Loucy (cell line): ENCODE data around the gene IRF7.

ENCODE experiments used
- H2AFZ ChIP-seq: fragments of 200-600 bp; sonication (generic); 2 replicates; pipeline ENCODE4 v1.6.0; 2016; ENCODE audit warnings: antibody characterized with exemption, mild to moderate bottlenecking, low read length, moderate library complexity
- H3F3A ChIP-seq: fragments of 200-600 bp; 2 replicates; pipeline ENCODE4 v1.6.0; 2016; ENCODE audit warnings: antibody characterized with exemption, low read depth, mild to moderate bottlenecking
- H3K27me3 ChIP-seq: fragments of 200-600 bp; sonication (generic); 2 replicates; pipeline ENCODE4 v1.6.1; 2014; ENCODE audit warnings: low read length, mild to moderate bottlenecking; ENCODE audit not compliant: insufficient read depth, poor library complexity, severe bottlenecking
- H3K36me3 ChIP-seq: fragments of 200-600 bp; sonication (generic); 2 replicates; pipeline ENCODE4 v1.6.1; 2016; ENCODE audit warnings: low read length; ENCODE audit not compliant: insufficient read depth
- H3K4me1 ChIP-seq: fragments of 200-600 bp; sonication (generic); 2 replicates; pipeline ENCODE4 v1.5.1; 2014; ENCODE audit warnings: low read length, mild to moderate bottlenecking; ENCODE audit not compliant: insufficient read depth, poor library complexity, severe bottlenecking
- H3K4me2 ChIP-seq: fragments of 200-600 bp; sonication (generic); 2 replicates; pipeline ENCODE4 v1.6.0; 2014; ENCODE audit warnings: antibody characterized with exemption, low read length, low read depth, mild to moderate bottlenecking; ENCODE audit not compliant: poor library complexity, severe bottlenecking
- H3K4me3 ChIP-seq: fragments of 200-600 bp; sonication (generic); 2 replicates; pipeline ENCODE4 v1.5.1; 2014; ENCODE audit warnings: low read length, mild to moderate bottlenecking, mixed read lengths; ENCODE audit not compliant: poor library complexity, severe bottlenecking
- H3K79me2 ChIP-seq: fragments of 200-600 bp; sonication (generic); 2 replicates; pipeline ENCODE4 v1.6.1; 2014; ENCODE audit warnings: low read length; ENCODE audit not compliant: insufficient read depth
- H3K9ac ChIP-seq: fragments of 200-600 bp; sonication (generic); 2 replicates; pipeline ENCODE4 v1.6.0; 2014; ENCODE audit warnings: mild to moderate bottlenecking, low read depth, low read length, moderate library complexity; ENCODE audit not compliant: poor library complexity, severe bottlenecking
- H3K9me2 ChIP-seq: fragments of 200-600 bp; sonication (generic); replicated peaks from 2 replicates; pipeline ENCODE4 v1.6.1; 2016; ENCODE audit warnings: low read depth, low read length, mixed read lengths
- H3K9me3 ChIP-seq: fragments of 200-600 bp; sonication (generic); 2 replicates; pipeline ENCODE4 v1.6.1; 2014; ENCODE audit warnings: mild to moderate bottlenecking, antibody characterized with exemption, low read length, low read depth; ENCODE audit not compliant: insufficient read depth
- H4K20me1 ChIP-seq: fragments of 200-600 bp; sonication (generic); 2 replicates; pipeline ENCODE4 v1.6.0; 2014; ENCODE audit warnings: antibody characterized with exemption, low read length, mild to moderate bottlenecking; ENCODE audit not compliant: insufficient read depth, poor library complexity, severe bottlenecking
- CTCF ChIP-seq: fragments of 200-600 bp; sonication (generic); conservative IDR thresholded peaks from 2 replicates; pipeline ENCODE4 v1.5.1; 2014; ENCODE audit warnings: mild to moderate bottlenecking, antibody characterized with exemption, low read length
- EZH2phosphoT487 ChIP-seq: fragments of 200-600 bp; IDR thresholded peaks from 2 replicates; pipeline ENCODE4 v1.6.1; 2018; ENCODE audit warnings: antibody characterized with exemption, mild to moderate bottlenecking, moderate library complexity, borderline replicate concordance

Gene IRF7

DNA sequence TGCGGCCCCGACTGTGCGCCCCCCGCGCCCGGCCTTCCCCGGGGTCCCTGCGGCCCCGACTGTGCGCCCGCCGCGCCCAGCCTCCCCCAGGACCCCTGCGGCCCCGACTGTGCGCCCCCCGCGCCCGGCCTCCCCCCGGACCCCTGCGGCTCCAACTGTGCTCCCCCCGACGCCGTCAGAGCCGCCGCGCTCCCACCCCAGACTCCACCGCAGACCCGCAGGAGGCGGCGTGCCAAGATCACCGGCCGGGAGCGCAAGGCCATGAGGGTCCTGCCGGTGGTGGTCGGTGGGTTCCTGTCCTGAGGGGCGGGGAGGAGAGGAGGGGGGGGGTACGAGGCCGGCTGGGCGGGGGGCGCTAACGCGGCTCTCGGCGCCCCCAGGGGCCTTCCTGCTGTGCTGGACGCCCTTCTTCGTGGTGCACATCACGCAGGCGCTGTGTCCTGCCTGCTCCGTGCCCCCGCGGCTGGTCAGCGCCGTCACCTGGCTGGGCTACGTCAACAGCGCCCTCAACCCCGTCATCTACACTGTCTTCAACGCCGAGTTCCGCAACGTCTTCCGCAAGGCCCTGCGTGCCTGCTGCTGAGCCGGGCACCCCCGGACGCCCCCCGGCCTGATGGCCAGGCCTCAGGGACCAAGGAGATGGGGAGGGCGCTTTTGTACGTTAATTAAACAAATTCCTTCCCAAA lies 24.4 kb upstream of the IRF7 start:
- TF ChIP-seq CTCF (no peak), EZH2phosphoT487 (no peak)
- H3K4me1 ChIP-seq, result no peaks in the 10 kb centered on the region
- no peak overlapping the region for H2AFZ ChIP-seq
- no peaks in the 10 kb centered on the region for H3K9me3 ChIP-seq
- H3K9ac ChIP-seq, result no peak overlapping the region
- no peaks in the 10 kb centered on the region for H4K20me1 ChIP-seq
- no peaks in the 10 kb centered on the region for H3K27me3 ChIP-seq
- H3K79me2 ChIP-seq, result no peaks in the 10 kb centered on the region
- peaks cover 6% of the 10 kb centered on the region; the same call in 1 of the 2 replicates for H3K36me3 ChIP-seq
- no peak overlapping the region for H3K4me2 ChIP-seq
- no peak overlapping the region for H3K4me3 ChIP-seq
- no peaks in the 10 kb centered on the region for H3F3A ChIP-seq
- no peaks in the 10 kb centered on the region for H3K9me2 ChIP-seq

- H2AFZ ChIP-seq, result no peak overlapping the region
- no peak overlapping the region for H3K9ac ChIP-seq
- no peak overlapping the region for H3K4me2 ChIP-seq
- H3K4me3 ChIP-seq, result no peak overlapping the region
- H4K20me1 ChIP-seq, result no peaks in the 10 kb centered on the region
- peaks cover 6% of the 10 kb centered on the region; the same call in 1 of the 2 replicates for H3K36me3 ChIP-seq
- H3K27me3 ChIP-seq, result no peaks in the 10 kb centered on the region
- no peaks in the 10 kb centered on the region for H3K9me2 ChIP-seq
- H3K79me2 ChIP-seq, result no peaks in the 10 kb centered on the region
- TF ChIP-seq EZH2phosphoT487, result no peak
- TF ChIP-seq CTCF, result no peak
- H3F3A ChIP-seq, result no peaks in the 10 kb centered on the region
- no peaks in the 10 kb centered on the region for H3K4me1 ChIP-seq
- H3K9me3 ChIP-seq, result no peaks in the 10 kb centered on the region
These were observed 23.7 kb upstream of the IRF7 start for GRCh38 chr11:639332-639955.

DNA sequence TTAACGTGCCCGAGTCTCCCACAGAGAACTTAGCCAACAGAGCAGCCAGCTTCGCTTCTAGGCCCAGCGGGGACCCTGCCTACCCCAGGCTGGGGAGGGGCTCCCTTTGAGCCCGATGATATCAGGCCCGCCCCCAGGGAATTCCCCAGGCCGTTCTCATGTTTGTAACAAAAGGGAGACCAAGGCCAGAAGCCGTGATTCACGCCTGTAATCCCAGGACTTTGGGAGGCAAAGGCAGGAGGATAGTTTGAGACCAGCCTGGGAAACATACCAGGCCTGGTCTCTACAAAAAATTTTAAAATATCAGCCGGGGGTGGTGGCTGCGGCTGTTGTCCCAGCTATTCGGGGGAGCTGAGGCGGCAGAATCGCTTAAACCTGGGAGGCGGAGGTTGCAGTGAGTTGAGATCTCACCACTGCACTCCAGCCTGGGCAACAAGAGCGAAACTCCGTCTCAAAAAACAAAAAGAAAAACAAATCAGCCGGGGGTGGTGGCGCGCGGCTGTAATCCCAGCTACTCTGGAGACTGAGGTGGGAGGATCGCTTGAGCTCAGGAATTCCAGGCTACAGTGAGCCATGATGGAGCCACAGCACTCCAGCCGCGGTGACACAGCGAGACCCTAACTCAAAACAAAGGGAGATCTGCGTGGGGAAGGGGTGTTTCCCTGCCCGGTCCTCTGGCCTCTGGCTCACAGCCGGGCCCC lies 23.0 kb upstream of the IRF7 start:
- H3K4me2 ChIP-seq, result no peak overlapping the region
- no peaks in the 10 kb centered on the region for H3K4me1 ChIP-seq
- H2AFZ ChIP-seq, result no peak overlapping the region
- H3K27me3 ChIP-seq, result no peaks in the 10 kb centered on the region
- H3F3A ChIP-seq, result no peaks in the 10 kb centered on the region
- no peaks in the 10 kb centered on the region for H3K9me2 ChIP-seq
- no peaks in the 10 kb centered on the region for H3K79me2 ChIP-seq
- no peaks in the 10 kb centered on the region for H4K20me1 ChIP-seq
- no peak for TF ChIP-seq CTCF
- H3K9ac ChIP-seq, result no peak overlapping the region
- H3K9me3 ChIP-seq, result no peaks in the 10 kb centered on the region
- H3K4me3 ChIP-seq, result no peak overlapping the region
- H3K36me3 ChIP-seq, result no peaks in the 10 kb centered on the region; the same call in 1 of the 2 replicates
